Endothelial cell of hepatic sinusoid (primary cell): ENCODE measurements around the gene PIK3CB.

Source experiments
- in situ Hi-C: cut with HindIII; loops from 2 replicates; pipeline ENCODE4 v1.10.0; 2017; ENCODE audit warnings: low sequenced_read_pairs

The PIK3CB gene

GRCh38 chr3:138638641-138639040 lies 196.1 kb downstream of the PIK3CB start:
- in situ Hi-C loops, result no loop called here

- in situ Hi-C loops, result no loop called here
Measured at GRCh38 chr3:138629526-138629925, 205.2 kb downstream of the PIK3CB start.

- in situ Hi-C loops, result no loop called here
Measured at GRCh38 chr3:138625707-138626365, 208.9 kb downstream of the PIK3CB start.

GRCh38 chr3:138624518-138624917 lies 210.2 kb downstream of the PIK3CB start:
- in situ Hi-C loops, result loop anchor here (25.0 kb wide), 1 partner anchor 288 kb away; no protein-coding TSS in a partner anchor

GRCh38 chr3:138620431-138620830 lies 214.3 kb downstream of the PIK3CB start:
- in situ Hi-C loops, result loop anchor here (25.0 kb wide), 1 partner anchor 292 kb away; no protein-coding TSS in a partner anchor

- in situ Hi-C loops, result loop anchor here (25.0 kb wide), 1 partner anchor 297 kb away; no protein-coding TSS in a partner anchor
Measured at GRCh38 chr3:138615462-138615861, 219.3 kb downstream of the PIK3CB start.

- in situ Hi-C loops, result loop anchor here (25.0 kb wide), 1 partner anchor 302 kb away; no protein-coding TSS in a partner anchor
Measured at GRCh38 chr3:138609898-138610266, 224.8 kb downstream of the PIK3CB start.

GRCh38 chr3:138608322-138609135 lies 226.2 kb downstream of the PIK3CB start, which contains the start of gene FAIM:
FAIM (plus strand) TSS chr3:138608771; CDS start chr3:138619727, 10,956 bp downstream.
- in situ Hi-C loops, result loop anchor here (25.0 kb wide), 1 partner anchor 304 kb away; no protein-coding TSS in a partner anchor

GRCh38 chr3:138604106-138604595 lies 230.6 kb downstream of the PIK3CB start:
- in situ Hi-C loops, result loop anchor here (25.0 kb wide), 1 partner anchor 308 kb away; no protein-coding TSS in a partner anchor
